Transverse colon (tissue), 4 donors: ENCODE measurements around the gene CPLX1. TPM values are rescaled to one million over a fixed set of nuclear protein-coding genes. Genes with fewer than 3 reads are reported as not detected.
"Not testable (repeated sequence)": the region's sequence is repeated elsewhere in the genome, so short reads cannot be mapped to it uniquely, and the experiment has no call there.

ENCODE experiments used
- DNase-seq: peaks from one replicate; pipeline ENCODE4 v3.0.0-alpha.2; 2019
- H3K27ac ChIP-seq, 4 donors: fragments of 200-600 bp; sonication (generic); 2 replicates each; pipeline ENCODE4 v1.5.1; 2016 to 2018; ENCODE audit warnings: inconsistent platforms in 4 of 4
- H3K27me3 ChIP-seq: fragments of 200-600 bp; sonication (generic); 2 replicates; pipeline ENCODE4 v1.5.1; 2017; ENCODE audit warnings: inconsistent platforms
- H3K36me3 ChIP-seq, 4 donors: fragments of 200-600 bp; sonication (generic); 2 replicates each; pipeline ENCODE4 v1.5.1; 2017 to 2019; ENCODE audit warnings: inconsistent platforms in 4 of 4
- H3K4me1 ChIP-seq, 4 donors: fragments of 200-600 bp; sonication (generic); 2 replicates each; pipeline ENCODE4 v1.5.1; 2017 to 2020; ENCODE audit warnings: inconsistent platforms in 4 of 4
- H3K4me3 ChIP-seq, 4 donors: fragments of 200-600 bp; sonication (generic); 1 replicate in 1 of 4; 2 replicates in 3 of 4; pipeline versions ENCODE4 v1.5.1 to v1.6.1; 2017 to 2019; ENCODE audit warnings: inconsistent platforms in 4 of 4
- H3K9me3 ChIP-seq, 2 donors: fragments of 200-600 bp; sonication (generic); 2 replicates each; pipeline ENCODE4 v1.5.1; 2017 to 2019; ENCODE audit warnings: inconsistent platforms in 2 of 2
- CTCF ChIP-seq, 5 experiments: fragments of 200-600 bp in 3 of 5; fragments of 450-650 bp in 2 of 5; sonication (generic) in 3 of 5; IDR thresholded peaks; 1 replicate in 2 of 5; 2 replicates in 3 of 5; pipeline ENCODE4 v1.5.1; 2016 to 2017; ENCODE audit warnings: antibody characterized with exemption in 5 of 5, inconsistent platforms in 3 of 5, mild to moderate bottlenecking in 2 of 5, moderate library complexity in 1 of 5
- EP300 ChIP-seq: sonication (generic); formaldehyde crosslinking; IDR thresholded peaks from one replicate; pipeline ENCODE4 v1.6.1; 2017; ENCODE audit warnings: antibody characterized with exemption, low read depth
- POLR2A ChIP-seq: fragments of 450-650 bp; IDR thresholded peaks from one replicate; pipeline ENCODE4 v1.6.1; 2016; ENCODE audit warnings: antibody characterized with exemption, mild to moderate bottlenecking, moderate library complexity
- POLR2AphosphoS5 ChIP-seq, 3 donors: sonication (generic); formaldehyde crosslinking; IDR thresholded peaks; one replicate each; pipeline ENCODE4 v1.6.1; 2016; ENCODE audit warnings: antibody characterized with exemption in 3 of 3
- WGBS, 2 donors: methylation state at CpG; one replicate each; pipeline ENCODE4 v1.1.5; 2018; ENCODE audit warnings: low coverage in 1 of 2; 5-methylcytosine and 5-hydroxymethylcytosine counted together
- in situ Hi-C, 4 donors: fragments of 200-750 bp; cut with MboI; loops; one replicate each; pipeline versions ENCODE4 v1.15.0 to v1.15.1; 2017; ENCODE audit warnings: low sequenced_read_pairs in 3 of 4, low pct_ligation_motif_present in 1 of 4, low pct_unique_long_range_greater_than_20kb in 1 of 4
- intact Hi-C: fragments of 100-400 bp; cut with DNase I; formaldehyde crosslinking; loops from one replicate; pipeline ENCODE4 v1.15.1; 2023; ENCODE audit warnings: low total_unique reads
- total RNA-seq, 4 donors: library from RNA; depleted of rRNA; stranded (reverse); fragments of >200 nt; gene quantifications; one replicate each; pipeline ENCODE4 v1.1.0, GENCODE V29; 2016

CPLX1 gene
- total RNA-seq, 4 donors from 2014 or later, result 0.32 to 3.7 (median 0.41) TPM; not detected in 1

DNA sequence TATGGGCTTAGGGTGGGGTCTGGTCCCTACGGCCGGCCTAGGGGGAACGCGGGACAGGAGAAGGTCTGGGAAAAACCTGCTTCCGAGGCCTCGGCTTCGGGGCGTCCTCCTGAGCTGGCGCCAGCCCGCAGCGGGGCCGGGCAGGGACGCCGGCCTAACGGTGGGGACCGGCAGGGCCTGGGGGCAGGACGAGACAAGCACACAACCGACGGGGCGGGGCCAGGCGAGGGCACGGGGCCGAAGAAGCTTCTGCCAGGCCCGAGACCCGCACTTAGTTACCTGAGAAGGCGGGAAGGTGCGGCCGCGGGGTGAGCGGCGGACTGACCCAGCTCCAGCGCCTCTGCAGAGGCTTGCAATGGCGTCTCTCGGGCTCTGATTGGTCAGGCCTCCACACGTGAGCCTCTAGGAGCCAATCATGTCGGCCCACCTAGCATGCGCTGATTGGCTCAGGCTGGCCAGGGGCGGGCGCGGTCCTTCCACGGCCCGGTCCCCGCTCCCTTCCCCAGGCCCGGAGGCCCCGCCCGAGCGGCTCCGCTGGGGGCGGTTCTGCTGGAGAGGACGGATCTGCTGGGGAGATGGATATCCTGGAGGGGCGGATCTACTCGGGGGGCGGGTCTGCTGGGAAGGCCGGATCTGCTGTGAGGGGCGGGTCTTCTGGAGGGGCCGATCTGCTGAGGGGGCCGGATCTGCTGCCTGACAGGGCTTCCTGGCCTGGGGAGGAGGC is 44.3 kb downstream of the CPLX1 start:
- in situ Hi-C loops, result no loop called here
- peaks cover 0 to 8% (median 3%) of the 10 kb centered on the region in 4 donors for H3K36me3 ChIP-seq
- WGBS, 2 donors, result 0% methylated on average over 9 of the region's 57 CpGs; no CpG with 5 or more reads in 1 of the 2 donors

DNA sequence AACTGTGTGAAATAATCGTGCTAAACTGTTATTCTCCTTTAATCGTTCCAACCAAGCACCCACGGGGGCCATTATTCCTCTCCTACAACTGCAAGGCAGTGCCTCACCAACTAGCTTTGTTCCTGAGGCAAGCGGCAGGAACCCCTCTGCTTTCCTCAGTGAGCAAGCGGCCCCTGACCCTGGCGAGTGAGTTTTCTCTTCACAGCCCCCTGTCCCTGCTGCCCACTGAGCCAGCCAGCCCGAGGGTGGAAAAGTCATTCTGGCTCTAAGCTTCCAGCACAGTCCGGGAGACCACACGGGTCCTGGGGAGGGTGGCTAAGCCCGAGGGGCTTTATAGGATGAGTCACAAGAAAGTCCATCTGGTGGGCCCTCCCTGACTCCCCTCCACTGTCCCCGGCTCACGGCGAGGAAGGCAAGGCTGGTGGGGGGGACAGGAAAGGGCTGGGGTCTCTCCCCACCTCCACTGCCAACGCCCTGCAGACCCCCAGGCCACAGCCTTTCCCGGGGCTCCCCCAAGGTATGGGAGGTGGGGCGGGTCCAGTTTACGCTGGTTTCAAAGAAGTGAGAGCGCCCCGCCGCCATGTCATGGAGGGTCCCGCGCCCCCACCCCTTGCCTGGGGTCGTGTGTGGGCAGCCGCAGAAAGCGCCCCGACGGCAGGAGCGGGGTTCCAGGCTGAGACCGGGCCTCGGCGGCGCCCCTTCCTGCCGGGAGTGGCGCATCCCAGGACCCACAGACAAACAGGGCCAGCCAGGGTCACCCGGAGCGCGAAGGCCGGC is 45.0 kb downstream of the CPLX1 start:
- no peaks in the 10 kb centered on the region for H3K9me3 ChIP-seq
- 8 to 9% methylated on average over 4 to 12 of the region's 38 CpGs for WGBS, 2 donors
- H3K27me3 ChIP-seq, result peaks cover 17% of the 10 kb centered on the region
- DNase-seq, result no peak
- peak overlapping the region; percentile 86 to 95 (median 92) for H3K27ac ChIP-seq
- peak overlapping the region; percentile 71 to 100 (median 89) for H3K4me3 ChIP-seq
- in situ Hi-C loops (no loop called here), intact Hi-C loops (no loop called here)
- H3K4me1 ChIP-seq, result peaks cover 15 to 47% (median 30%) of the 10 kb centered on the region in 4 donors
- peaks cover 0 to 9% (median 4%) of the 10 kb centered on the region in 4 donors for H3K36me3 ChIP-seq
- no peak for TF ChIP-seq EP300
- no peak for TF ChIP-seq POLR2AphosphoS5 (IDR thresholded peaks at IDR 0.05)
- TF ChIP-seq CTCF (IDR thresholded peaks at IDR 0.05), result no peak
- no peak for TF ChIP-seq POLR2A

More for the DNA sequence above, 44.3 kb downstream of the CPLX1 start:
- TF ChIP-seq POLR2AphosphoS5 (IDR thresholded peaks at IDR 0.05) (peak; percentile 97 to 99 (median 99)), CTCF (IDR thresholded peaks at IDR 0.05) (peak in 1 of 5 experiments; percentile 20), EP300 (no peak), POLR2A (peak; percentile 93)
- Histone ChIP-seq H3K4me3 (peak overlapping the region; percentile 71 to 100 (median 89)), H3K27me3 (peaks cover 24% of the 10 kb centered on the region), H3K4me1 (peaks cover 22 to 54% (median 38%) of the 10 kb centered on the region in 4 donors), H3K27ac (peak overlapping the region; percentile 90 to 95 (median 92)), H3K9me3 (no peaks in the 10 kb centered on the region)
- DNase-seq, result peak; percentile 99
- intact Hi-C loops, result no loop called here

DNA sequence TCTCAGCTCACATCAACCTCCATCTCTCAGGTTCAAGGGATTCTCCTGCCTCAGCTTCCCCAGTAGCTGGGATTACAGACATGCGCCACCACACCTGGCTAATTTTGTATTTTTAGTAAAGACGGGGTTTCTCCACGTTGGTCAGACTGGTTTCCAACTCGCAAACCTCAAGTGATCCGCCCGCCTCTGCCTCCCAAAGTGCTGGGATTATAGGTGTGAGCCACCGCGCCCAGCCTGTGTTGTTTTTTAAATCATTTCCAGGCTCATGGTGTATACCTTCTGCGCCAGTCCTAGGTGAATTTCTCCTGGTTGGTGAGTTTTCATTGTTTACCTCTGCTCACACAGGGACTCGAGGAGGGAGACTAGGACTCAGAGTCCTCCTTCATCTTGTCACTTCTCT is 45.7 kb downstream of the CPLX1 start:
- Histone ChIP-seq H3K27me3 (peaks cover 10% of the 10 kb centered on the region), H3K27ac (peak overlapping the region in 3 of 4 donors; percentile 86 to 95 (median 90)), H3K36me3 (peaks cover 0 to 11% (median 4%) of the 10 kb centered on the region in 4 donors), H3K4me3 (peak overlapping the region in 3 of 4 donors; percentile 71 to 91 (median 87)), H3K4me1 (peaks cover 10 to 40% (median 24%) of the 10 kb centered on the region in 4 donors)
- DNase-seq, intact Hi-C loops, in situ Hi-C loops, H3K9me3 ChIP-seq: not testable (repeated sequence)
- 69% methylated on average over 10 of the region's 10 CpGs; no CpG with 5 or more reads in 1 of the 2 donors for WGBS, 2 donors

DNA sequence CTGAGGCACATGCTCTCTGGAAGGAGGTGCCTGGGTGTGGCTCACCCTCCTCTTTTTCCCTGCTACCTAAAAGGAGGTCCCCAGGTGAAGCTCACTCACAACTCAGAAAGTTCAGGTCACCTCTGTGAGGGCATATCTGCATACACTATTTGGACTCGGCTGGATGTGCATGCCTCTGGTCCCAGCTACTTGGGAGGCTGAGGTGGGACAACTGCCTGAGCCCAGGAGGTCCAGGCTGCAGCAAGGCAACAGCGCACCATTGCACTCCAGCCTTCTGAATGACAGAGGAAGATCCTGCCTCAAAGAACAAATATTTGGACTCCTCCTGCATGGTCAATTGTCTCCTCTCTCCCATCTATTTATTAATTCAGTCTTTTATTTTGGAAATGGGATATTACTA is 46.4 kb downstream of the CPLX1 start:
- intact Hi-C loops, result no loop called here
- Histone ChIP-seq H3K27ac (no peak overlapping the region), H3K4me3 (no peak overlapping the region), H3K9me3 (no peaks in the 10 kb centered on the region), H3K36me3 (peaks cover 0 to 13% (median 4%) of the 10 kb centered on the region in 4 donors), H3K4me1 (peaks cover 14 to 44% (median 22%) of the 10 kb centered on the region in 4 donors), H3K27me3 (peaks cover 3% of the 10 kb centered on the region)
- TF ChIP-seq POLR2A (no peak), POLR2AphosphoS5 (IDR thresholded peaks at IDR 0.05) (no peak), CTCF (IDR thresholded peaks at IDR 0.05) (no peak), EP300 (no peak)
- no peak for DNase-seq
- in situ Hi-C loops, result no loop called here
- 100% methylated on average over 2 of the region's 2 CpGs; no CpG with 5 or more reads in 1 of the 2 donors for WGBS, 2 donors
